ENCODE data around the gene OLFML2A. TPM values are rescaled to one million over a fixed set of nuclear protein-coding genes. Genes with fewer than 3 reads are reported as not detected.

OLFML2A gene
- total RNA-seq, 5 donors from 2014 or later (not counting 1 experiment from before 2014, with no cell fraction given), result 0.07 to 0.18 (median 0.13) TPM; not detected in 2

DNA sequence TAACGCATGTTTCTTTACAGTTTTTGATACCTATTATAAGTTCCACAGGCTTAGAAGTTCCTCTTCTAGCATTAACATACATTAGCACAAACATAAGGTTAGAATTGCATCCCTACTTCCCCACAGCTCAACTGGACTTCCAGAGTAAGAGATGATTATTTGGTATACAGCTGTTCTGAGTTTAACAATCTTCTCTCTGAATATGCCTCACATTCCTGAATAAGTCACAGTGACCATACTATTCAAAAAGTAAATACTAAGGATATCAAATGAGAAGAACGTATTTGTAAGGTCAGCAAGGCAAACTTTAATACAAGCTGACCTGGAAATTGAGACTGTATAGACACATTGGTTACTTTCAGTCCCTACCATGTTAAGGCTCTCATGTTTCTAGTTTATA, 27.2 kb upstream of the OLFML2A start:
- peaks cover 0 to 6% of the 10 kb centered on the region in 2 experiments for H3K27me3 ChIP-seq (replicated peaks in 1 of 2; ENCODE audit: control insufficient read depth in 2 of 2, extremely low read depth in 1 of 2, insufficient read depth in 2 of 2, low read length in 1 of 2)
- Mint-ChIP-seq H3K36me3 (no peaks in the 10 kb centered on the region), H3K9me3 (no peaks in the 10 kb centered on the region), H3K27me3 (peaks cover 35 to 39% of the 10 kb centered on the region in 2 donors), H3K4me1 (no peaks in the 10 kb centered on the region), H3K27ac (no peak overlapping the region), H3K4me3 (no peak overlapping the region)
- no peaks in the 10 kb centered on the region for H3K9me3 ChIP-seq
- 70% methylated on average over 2 of the region's 2 CpGs for WGBS (ENCODE audit: insufficient coverage)
- no peaks in the 10 kb centered on the region for H3K36me3 ChIP-seq (ENCODE audit: control insufficient read depth in 2 of 2, extremely low read depth in 1 of 2, insufficient read depth in 1 of 2, low read length in 1 of 2)
- no peak overlapping the region for H3K4me3 ChIP-seq (ENCODE audit: control insufficient read depth in 1 of 2, extremely low read depth in 1 of 2, low read length in 1 of 2)
- CTCF ChIA-PET, result no interaction called here
- H3K27ac ChIP-seq (ENCODE audit: low read length), result no peak overlapping the region
- POLR2A ChIA-PET, result no interaction called here
- no peak for DNase-seq
- no peaks in the 10 kb centered on the region for H3K4me1 ChIP-seq (ENCODE audit: control insufficient read depth in 1 of 2, extremely low read depth in 1 of 2, insufficient read depth in 2 of 2, low read length in 2 of 2)
- ATAC-seq (replicated peaks in 1 of 4), result no peak

DNA sequence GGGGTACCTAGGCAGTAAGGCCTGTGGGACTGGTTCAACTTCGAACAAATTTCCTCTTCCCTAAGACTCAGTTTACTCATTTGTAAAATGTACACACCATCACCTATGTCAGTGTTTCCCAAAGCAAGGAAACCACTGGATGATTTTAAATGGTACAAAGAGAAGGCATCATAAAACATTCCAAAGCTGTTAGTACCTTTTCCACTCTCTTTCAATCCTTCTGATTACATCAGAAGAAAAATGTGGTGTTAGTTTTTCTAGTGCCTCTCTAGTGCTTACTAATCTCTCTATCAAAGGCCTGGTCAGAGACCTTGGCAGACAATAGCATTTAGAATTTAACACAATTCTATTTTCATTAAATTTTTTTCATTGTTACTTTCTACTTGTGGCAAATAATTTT, 24.0 kb upstream of the OLFML2A start:
- no peak overlapping the region for H3K27ac Mint-ChIP-seq
- Histone ChIP-seq H3K4me3 (ENCODE audit: control insufficient read depth in 1 of 2, extremely low read depth in 1 of 2, low read length in 1 of 2) (no peak overlapping the region), H3K27ac (ENCODE audit: low read length) (no peak overlapping the region), H3K4me1 (ENCODE audit: control insufficient read depth in 1 of 2, extremely low read depth in 1 of 2, insufficient read depth in 2 of 2, low read length in 2 of 2) (no peaks in the 10 kb centered on the region), H3K36me3 (ENCODE audit: control insufficient read depth in 2 of 2, extremely low read depth in 1 of 2, insufficient read depth in 1 of 2, low read length in 1 of 2) (no peaks in the 10 kb centered on the region), H3K27me3 (replicated peaks in 1 of 2; ENCODE audit: control insufficient read depth in 2 of 2, extremely low read depth in 1 of 2, insufficient read depth in 2 of 2, low read length in 1 of 2) (peaks cover 0 to 3% of the 10 kb centered on the region in 2 experiments), H3K9me3 (no peaks in the 10 kb centered on the region)
- DNase-seq (no peak), ATAC-seq (replicated peaks in 1 of 4) (no peak)
- no peaks in the 10 kb centered on the region for H3K4me1 Mint-ChIP-seq
- no CpG with 5 or more reads among the region's 1 CpG for WGBS (ENCODE audit: insufficient coverage)
- no peak overlapping the region for H3K4me3 Mint-ChIP-seq
- peaks cover 54 to 61% of the 10 kb centered on the region in 2 donors for H3K27me3 Mint-ChIP-seq
- no peaks in the 10 kb centered on the region for H3K36me3 Mint-ChIP-seq
- POLR2A ChIA-PET, result interaction anchor here in 1 of 2 donors (0.5 kb wide), 1 partner anchor 9 kb away, joined by 3 read pairs; no protein-coding TSS in a partner anchor
- H3K9me3 Mint-ChIP-seq, result no peaks in the 10 kb centered on the region
- CTCF ChIA-PET, result interaction anchor here in 1 of 2 donors (0.6 to 0.9 kb wide), 2 partner anchors 13 to 25 kb away, joined by 3 read pairs; no protein-coding TSS in a partner anchor

DNA sequence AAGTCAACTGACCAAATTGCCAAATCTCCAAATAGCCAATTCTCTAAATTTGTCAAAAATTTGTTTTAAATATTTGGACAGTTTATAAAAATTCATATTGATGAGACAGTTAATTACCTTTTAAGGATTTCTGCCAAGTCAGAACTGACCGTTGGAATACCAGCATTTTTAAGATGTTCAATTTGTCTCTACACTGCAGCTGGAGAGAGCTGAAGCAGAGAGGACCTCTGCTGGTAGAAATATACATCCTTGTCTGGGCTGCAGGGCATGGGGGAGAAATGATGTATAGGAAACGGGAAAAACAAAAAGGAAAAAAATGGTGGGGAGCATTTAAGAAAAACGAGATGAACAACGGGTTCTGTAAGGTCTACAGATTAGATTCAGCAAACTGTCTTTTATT, 22.6 kb upstream of the OLFML2A start:
- Histone ChIP-seq H3K9me3 (no peaks in the 10 kb centered on the region), H3K4me3 (ENCODE audit: control insufficient read depth in 1 of 2, extremely low read depth in 1 of 2, low read length in 1 of 2) (no peak overlapping the region), H3K27ac (ENCODE audit: low read length) (no peak overlapping the region), H3K27me3 (replicated peaks in 1 of 2; ENCODE audit: control insufficient read depth in 2 of 2, extremely low read depth in 1 of 2, insufficient read depth in 2 of 2, low read length in 1 of 2) (no peaks in the 10 kb centered on the region), H3K4me1 (ENCODE audit: control insufficient read depth in 1 of 2, extremely low read depth in 1 of 2, insufficient read depth in 2 of 2, low read length in 2 of 2) (no peaks in the 10 kb centered on the region), H3K36me3 (ENCODE audit: control insufficient read depth in 2 of 2, extremely low read depth in 1 of 2, insufficient read depth in 1 of 2, low read length in 1 of 2) (no peaks in the 10 kb centered on the region)
- Mint-ChIP-seq H3K9me3 (no peaks in the 10 kb centered on the region), H3K27ac (no peak overlapping the region), H3K36me3 (no peaks in the 10 kb centered on the region), H3K4me3 (no peak overlapping the region), H3K4me1 (no peaks in the 10 kb centered on the region), H3K27me3 (peaks cover 56 to 68% of the 10 kb centered on the region in 2 donors)
- ChIA-PET CTCF (no interaction called here), POLR2A (no interaction called here)
- ATAC-seq (replicated peaks in 1 of 4) (no peak), DNase-seq (no peak)
- 30% methylated on average over 3 of the region's 4 CpGs for WGBS (ENCODE audit: insufficient coverage)

DNA sequence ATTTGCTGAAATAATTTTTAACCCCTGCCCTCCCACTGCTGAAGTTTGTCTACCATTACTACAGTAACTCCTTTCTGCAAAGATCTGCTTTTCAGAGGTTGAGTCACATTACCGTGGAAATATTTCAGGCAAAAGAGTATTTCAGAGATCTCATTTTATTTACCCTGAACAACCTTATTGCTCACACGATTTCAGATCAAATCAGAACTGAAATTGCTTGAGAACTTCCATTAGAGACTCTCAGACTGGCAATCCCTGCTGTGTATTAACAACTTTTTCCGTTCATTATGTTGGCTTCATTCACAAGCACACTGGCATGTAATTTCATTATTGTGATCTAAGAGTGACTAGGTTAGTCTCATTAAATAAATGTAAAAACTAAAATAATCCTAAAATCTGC, 21.9 kb upstream of the OLFML2A start:
- Histone ChIP-seq H3K36me3 (ENCODE audit: control insufficient read depth in 2 of 2, extremely low read depth in 1 of 2, insufficient read depth in 1 of 2, low read length in 1 of 2) (no peaks in the 10 kb centered on the region), H3K4me1 (ENCODE audit: control insufficient read depth in 1 of 2, extremely low read depth in 1 of 2, insufficient read depth in 2 of 2, low read length in 2 of 2) (no peaks in the 10 kb centered on the region), H3K4me3 (ENCODE audit: control insufficient read depth in 1 of 2, extremely low read depth in 1 of 2, low read length in 1 of 2) (no peak overlapping the region), H3K9me3 (no peaks in the 10 kb centered on the region), H3K27me3 (replicated peaks in 1 of 2; ENCODE audit: control insufficient read depth in 2 of 2, extremely low read depth in 1 of 2, insufficient read depth in 2 of 2, low read length in 1 of 2) (peaks cover 0 to 3% of the 10 kb centered on the region in 2 experiments), H3K27ac (ENCODE audit: low read length) (no peak overlapping the region)
- H3K9me3 Mint-ChIP-seq, result no peaks in the 10 kb centered on the region
- no peaks in the 10 kb centered on the region for H3K36me3 Mint-ChIP-seq
- no peak overlapping the region for H3K27ac Mint-ChIP-seq
- POLR2A ChIA-PET, result no interaction called here
- CTCF ChIA-PET, result no interaction called here
- H3K4me1 Mint-ChIP-seq, result no peaks in the 10 kb centered on the region
- DNase-seq (no peak), ATAC-seq (replicated peaks in 1 of 4) (no peak)
- WGBS (ENCODE audit: insufficient coverage), result 50% methylated on average over 2 of the region's 3 CpGs
- peaks cover 56 to 68% of the 10 kb centered on the region in 2 donors for H3K27me3 Mint-ChIP-seq
- H3K4me3 Mint-ChIP-seq, result no peak overlapping the region

- H3K4me1 Mint-ChIP-seq, result no peaks in the 10 kb centered on the region
- Histone ChIP-seq H3K27ac (ENCODE audit: low read length) (no peak overlapping the region), H3K4me3 (ENCODE audit: control insufficient read depth in 1 of 2, extremely low read depth in 1 of 2, low read length in 1 of 2) (no peak overlapping the region), H3K27me3 (replicated peaks in 1 of 2; ENCODE audit: control insufficient read depth in 2 of 2, extremely low read depth in 1 of 2, insufficient read depth in 2 of 2, low read length in 1 of 2) (peaks cover 0 to 3% of the 10 kb centered on the region in 2 experiments), H3K36me3 (ENCODE audit: control insufficient read depth in 2 of 2, extremely low read depth in 1 of 2, insufficient read depth in 1 of 2, low read length in 1 of 2) (no peaks in the 10 kb centered on the region), H3K9me3 (no peaks in the 10 kb centered on the region), H3K4me1 (ENCODE audit: control insufficient read depth in 1 of 2, extremely low read depth in 1 of 2, insufficient read depth in 2 of 2, low read length in 2 of 2) (no peaks in the 10 kb centered on the region)
- no peaks in the 10 kb centered on the region for H3K9me3 Mint-ChIP-seq
- WGBS (ENCODE audit: insufficient coverage), result no CpG with 5 or more reads among the region's 2 CpGs
- H3K27ac Mint-ChIP-seq, result no peak overlapping the region
- no peak for DNase-seq
- H3K36me3 Mint-ChIP-seq, result no peaks in the 10 kb centered on the region
- CTCF ChIA-PET, result interaction anchor here in 1 of 2 donors (0.6 kb wide), 1 partner anchor 1417 kb away, joined by 3 read pairs; no protein-coding TSS in a partner anchor
- no peak for ATAC-seq (replicated peaks in 1 of 4)
- POLR2A ChIA-PET, result no interaction called here
- no peak overlapping the region for H3K4me3 Mint-ChIP-seq
- peaks cover 55 to 70% of the 10 kb centered on the region in 2 donors for H3K27me3 Mint-ChIP-seq
Measured at GRCh38 chr9:124756011-124756410, 20.9 kb upstream of the OLFML2A start.

DNA sequence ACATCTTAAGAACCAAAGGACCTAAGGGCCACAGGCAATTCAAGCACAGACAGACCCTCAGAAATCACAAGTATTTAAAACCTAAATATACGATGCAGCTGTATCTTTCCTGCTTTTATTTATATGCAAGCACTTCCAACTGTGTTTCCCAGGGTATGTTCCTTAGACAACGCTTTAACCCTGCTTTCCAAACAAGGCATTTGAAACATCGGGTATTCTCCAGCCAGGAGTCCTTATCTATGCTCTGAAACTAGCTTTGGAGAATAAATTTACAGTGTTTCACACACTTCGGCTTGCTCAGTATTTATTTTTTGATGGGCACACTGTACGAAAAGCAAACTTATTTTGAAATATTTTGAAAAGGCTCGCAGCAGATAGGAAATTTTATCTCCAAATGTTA, 19.3 kb upstream of the OLFML2A start:
- POLR2A ChIA-PET, result no interaction called here
- H3K36me3 ChIP-seq (ENCODE audit: control insufficient read depth in 2 of 2, extremely low read depth in 1 of 2, insufficient read depth in 1 of 2, low read length in 1 of 2), result no peaks in the 10 kb centered on the region
- no peak overlapping the region for H3K27ac Mint-ChIP-seq
- H3K9me3 Mint-ChIP-seq, result no peaks in the 10 kb centered on the region
- no peak overlapping the region for H3K27ac ChIP-seq (ENCODE audit: low read length)
- no peak overlapping the region for H3K4me3 ChIP-seq (ENCODE audit: control insufficient read depth in 1 of 2, extremely low read depth in 1 of 2, low read length in 1 of 2)
- H3K4me3 Mint-ChIP-seq, result no peak overlapping the region
- 79% methylated on average over 2 of the region's 6 CpGs for WGBS (ENCODE audit: insufficient coverage)
- H3K36me3 Mint-ChIP-seq, result no peaks in the 10 kb centered on the region
- H3K4me1 Mint-ChIP-seq, result no peaks in the 10 kb centered on the region
- H3K27me3 ChIP-seq (replicated peaks in 1 of 2; ENCODE audit: control insufficient read depth in 2 of 2, extremely low read depth in 1 of 2, insufficient read depth in 2 of 2, low read length in 1 of 2), result peaks cover 0 to 3% of the 10 kb centered on the region in 2 experiments
- H3K27me3 Mint-ChIP-seq, result peaks cover 65 to 77% of the 10 kb centered on the region in 2 donors
- H3K4me1 ChIP-seq (ENCODE audit: control insufficient read depth in 1 of 2, extremely low read depth in 1 of 2, insufficient read depth in 2 of 2, low read length in 2 of 2), result no peaks in the 10 kb centered on the region
- no peaks in the 10 kb centered on the region for H3K9me3 ChIP-seq
- CTCF ChIA-PET, result interaction anchor here in 1 of 2 donors (0.7 kb wide), 1 partner anchor 140 kb away, joined by 6 read pairs; no protein-coding TSS in a partner anchor
- ATAC-seq (replicated peaks in 1 of 4), result no peak
- no peak for DNase-seq

DNA sequence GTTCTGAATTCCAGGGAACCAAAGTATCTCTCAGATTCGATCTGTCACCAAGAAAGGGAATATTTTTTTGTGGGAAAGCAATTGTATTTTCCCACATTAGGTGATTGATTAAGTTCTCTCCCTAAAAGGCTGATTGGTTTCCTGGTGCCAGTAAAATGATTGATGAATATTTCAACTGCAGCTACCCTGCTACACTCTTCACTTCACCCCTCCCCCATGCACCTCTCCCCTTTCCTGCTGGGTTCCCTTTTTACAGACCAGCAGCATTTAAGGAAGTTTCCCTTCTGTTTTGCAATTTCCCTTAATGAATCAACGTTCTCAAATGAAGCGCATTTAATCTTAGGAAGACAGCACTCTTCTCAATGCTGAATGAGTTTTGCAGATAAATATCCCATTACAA, 18.9 kb upstream of the OLFML2A start:
- Histone ChIP-seq H3K27ac (ENCODE audit: low read length) (no peak overlapping the region), H3K4me1 (ENCODE audit: control insufficient read depth in 1 of 2, extremely low read depth in 1 of 2, insufficient read depth in 2 of 2, low read length in 2 of 2) (no peaks in the 10 kb centered on the region), H3K9me3 (no peaks in the 10 kb centered on the region), H3K27me3 (replicated peaks in 1 of 2; ENCODE audit: control insufficient read depth in 2 of 2, extremely low read depth in 1 of 2, insufficient read depth in 2 of 2, low read length in 1 of 2) (peaks cover 0 to 3% of the 10 kb centered on the region in 2 experiments), H3K36me3 (ENCODE audit: control insufficient read depth in 2 of 2, extremely low read depth in 1 of 2, insufficient read depth in 1 of 2, low read length in 1 of 2) (no peaks in the 10 kb centered on the region), H3K4me3 (ENCODE audit: control insufficient read depth in 1 of 2, extremely low read depth in 1 of 2, low read length in 1 of 2) (no peak overlapping the region)
- H3K4me1 Mint-ChIP-seq, result no peaks in the 10 kb centered on the region
- no peak overlapping the region for H3K27ac Mint-ChIP-seq
- no CpG with 5 or more reads among the region's 3 CpGs for WGBS (ENCODE audit: insufficient coverage)
- CTCF ChIA-PET, result interaction anchor here in 1 of 2 donors (0.7 kb wide), 1 partner anchor 141 kb away, joined by 6 read pairs; no protein-coding TSS in a partner anchor
- ATAC-seq (replicated peaks in 1 of 4) (no peak), DNase-seq (no peak)
- POLR2A ChIA-PET, result no interaction called here
- H3K27me3 Mint-ChIP-seq, result peaks cover 69 to 79% of the 10 kb centered on the region in 2 donors
- H3K36me3 Mint-ChIP-seq, result no peaks in the 10 kb centered on the region
- no peak overlapping the region for H3K4me3 Mint-ChIP-seq
- no peaks in the 10 kb centered on the region for H3K9me3 Mint-ChIP-seq

Data from T-cell (primary cell).